ENCODE measurements around the gene RTF2. TPM values are rescaled to one million over a fixed set of nuclear protein-coding genes. Genes with fewer than 3 reads are reported as not detected.
A peak's percentile ranks its signal among the peaks of the same experiment; 100 is the strongest.

The RTF2 gene
- total RNA-seq, 1 donor from 2014 or later: 42.4 TPM

GRCh38 chr20:56458206-56458821 lies 10.1 kb upstream of the RTF2 start:
- H3K9me3 Mint-ChIP-seq: no peaks in the 10 kb centered on the region
- H2AFZ ChIP-seq (replicated peaks): peak overlapping the region; percentile 32
- no peaks in the 10 kb centered on the region for H3K36me3 ChIP-seq
- H3K4me3 ChIP-seq: no peak overlapping the region
- H3K27ac Mint-ChIP-seq: no peak overlapping the region
- H4K20me1 ChIP-seq (ENCODE audit: low read depth): no peaks in the 10 kb centered on the region
- H3K27me3 ChIP-seq: peaks cover 53% of the 10 kb centered on the region
- no peaks in the 10 kb centered on the region for H3K4me1 Mint-ChIP-seq
- no peak overlapping the region for H3K4me2 ChIP-seq
- H3K9ac ChIP-seq: no peak overlapping the region
- H3K27ac ChIP-seq: no peak overlapping the region
- H3K4me1 ChIP-seq: no peaks in the 10 kb centered on the region
- TF ChIP-seq EZH2 (IDR thresholded peaks at IDR 0.05) (no peak), CTCF (IDR thresholded peaks at IDR 0.05) (no peak), EZH2phosphoT487 (IDR thresholded peaks at IDR 0.05) (no peak)
- H3K27me3 Mint-ChIP-seq (ENCODE audit: insufficient read depth, low read depth): peaks cover 2% of the 10 kb centered on the region
- no peak overlapping the region for H3K4me3 Mint-ChIP-seq
- no peak for DNase-seq (ENCODE audit: low spot score)
- no peaks in the 10 kb centered on the region for H3F3A ChIP-seq (ENCODE audit: low read depth)
- H3K36me3 Mint-ChIP-seq: no peaks in the 10 kb centered on the region
- H3K9me3 ChIP-seq (ENCODE audit: low read depth): no peaks in the 10 kb centered on the region
- no peaks in the 10 kb centered on the region for H3K79me2 ChIP-seq (ENCODE audit: low read depth)

GRCh38 chr20:56460459-56460858 lies 8.0 kb upstream of the RTF2 start:
- Mint-ChIP-seq H3K27ac (no peak overlapping the region), H3K36me3 (no peaks in the 10 kb centered on the region), H3K27me3 (ENCODE audit: insufficient read depth, low read depth) (peaks cover 5% of the 10 kb centered on the region), H3K4me1 (no peaks in the 10 kb centered on the region), H3K4me3 (no peak overlapping the region), H3K9me3 (no peaks in the 10 kb centered on the region)
- H3K36me3 ChIP-seq: no peaks in the 10 kb centered on the region
- no peak overlapping the region for H3K4me2 ChIP-seq
- no peak overlapping the region for H3K9ac ChIP-seq
- H3K4me1 ChIP-seq: no peaks in the 10 kb centered on the region
- no peaks in the 10 kb centered on the region for H3F3A ChIP-seq (ENCODE audit: low read depth)
- DNase-seq (ENCODE audit: low spot score): no peak
- H3K4me3 ChIP-seq: no peak overlapping the region
- no peak overlapping the region for H2AFZ ChIP-seq (replicated peaks)
- H4K20me1 ChIP-seq (ENCODE audit: low read depth): no peaks in the 10 kb centered on the region
- no peaks in the 10 kb centered on the region for H3K9me3 ChIP-seq (ENCODE audit: low read depth)
- H3K27me3 ChIP-seq: peaks cover 62% of the 10 kb centered on the region
- H3K27ac ChIP-seq: no peak overlapping the region
- TF ChIP-seq EZH2phosphoT487 (IDR thresholded peaks at IDR 0.05): no peak
- TF ChIP-seq EZH2 (IDR thresholded peaks at IDR 0.05): no peak
- TF ChIP-seq CTCF (IDR thresholded peaks at IDR 0.05): no peak
- H3K79me2 ChIP-seq (ENCODE audit: low read depth): no peaks in the 10 kb centered on the region

GRCh38 chr20:56461576-56461975 lies 6.9 kb upstream of the RTF2 start:
- Histone ChIP-seq H3K36me3 (no peaks in the 10 kb centered on the region), H3K27me3 (peaks cover 65% of the 10 kb centered on the region), H3K4me3 (no peak overlapping the region), H3K4me1 (no peaks in the 10 kb centered on the region), H4K20me1 (ENCODE audit: low read depth) (no peaks in the 10 kb centered on the region), H3K79me2 (ENCODE audit: low read depth) (no peaks in the 10 kb centered on the region), H2AFZ (replicated peaks) (no peak overlapping the region), H3K4me2 (no peak overlapping the region), H3F3A (ENCODE audit: low read depth) (no peaks in the 10 kb centered on the region), H3K9ac (no peak overlapping the region), H3K27ac (no peak overlapping the region), H3K9me3 (ENCODE audit: low read depth) (no peaks in the 10 kb centered on the region)
- H3K4me1 Mint-ChIP-seq: no peaks in the 10 kb centered on the region
- no peak for DNase-seq (ENCODE audit: low spot score)
- TF ChIP-seq EZH2phosphoT487 (IDR thresholded peaks at IDR 0.05) (no peak), CTCF (IDR thresholded peaks at IDR 0.05) (no peak), EZH2 (IDR thresholded peaks at IDR 0.05) (no peak)
- no peaks in the 10 kb centered on the region for H3K36me3 Mint-ChIP-seq
- peaks cover 5% of the 10 kb centered on the region for H3K27me3 Mint-ChIP-seq (ENCODE audit: insufficient read depth, low read depth)
- H3K4me3 Mint-ChIP-seq: no peak overlapping the region
- H3K9me3 Mint-ChIP-seq: no peaks in the 10 kb centered on the region
- no peak overlapping the region for H3K27ac Mint-ChIP-seq
